GM23338 (cell line): ENCODE data around the gene NDUFAF8. TPM values are rescaled to one million over a fixed set of nuclear protein-coding genes. Genes with fewer than 3 reads are reported as not detected.
A peak's percentile ranks its signal among the peaks of the same experiment; 100 is the strongest.

ENCODE experiments used
- ATAC-seq: fragments of 200-7000 bp; cut with Tn5 transposase; 3 replicates; pipeline ENCODE4 v1.9.1; 2020
- DNase-seq: peaks from one replicate; pipeline ENCODE4 v3.0.0-alpha.2; 2015; ENCODE audit warnings: low spot score
- H2AFZ ChIP-seq: fragments of 200-600 bp; sonication (generic); 2 replicates; pipeline ENCODE4 v1.8.0; 2016; ENCODE audit warnings: antibody characterized with exemption, mild to moderate bottlenecking, moderate library complexity
- H3F3A ChIP-seq: fragments of 200-600 bp; sonication (generic); replicated peaks from 2 replicates; pipeline ENCODE4 v1.8.0; 2017; ENCODE audit warnings: antibody characterized with exemption, mixed run types, low read depth
- H3K27ac ChIP-seq: fragments of 200-600 bp; sonication (generic); 2 replicates; pipeline ENCODE4 v1.6.1; 2016; ENCODE audit warnings: low read depth
- H3K27me3 ChIP-seq: fragments of 200-600 bp; sonication (generic); 2 replicates; pipeline ENCODE4 v1.8.0; 2016; ENCODE audit warnings: mild to moderate bottlenecking, mixed run types, moderate library complexity; ENCODE audit not compliant: insufficient read depth
- H3K36me3 ChIP-seq: fragments of 200-600 bp; sonication (generic); 2 replicates; pipeline ENCODE4 v1.8.0; 2016; ENCODE audit warnings: mild to moderate bottlenecking; ENCODE audit not compliant: insufficient read depth
- H3K4me1 ChIP-seq: fragments of 200-600 bp; sonication (generic); 2 replicates; pipeline ENCODE4 v1.8.0; 2016; ENCODE audit warnings: mild to moderate bottlenecking, moderate library complexity; ENCODE audit not compliant: insufficient read depth
- H3K4me2 ChIP-seq: fragments of 200-600 bp; sonication (generic); 2 replicates; pipeline ENCODE4 v1.7.1; 2017; ENCODE audit warnings: mixed run types
- H3K4me3 ChIP-seq: fragments of 200-600 bp; sonication (generic); 2 replicates; pipeline ENCODE4 v1.6.1; 2016; ENCODE audit warnings: mixed run types
- H3K79me2 ChIP-seq: fragments of 200-600 bp; sonication (generic); replicated peaks from 2 replicates; pipeline ENCODE4 v1.8.0; 2017; ENCODE audit warnings: mild to moderate bottlenecking; ENCODE audit not compliant: insufficient read depth
- H3K9me2 ChIP-seq: fragments of 200-600 bp; sonication (generic); 2 replicates; pipeline ENCODE4 v1.8.0; 2017; ENCODE audit not compliant: insufficient read depth
- H4K20me1 ChIP-seq: fragments of 200-600 bp; sonication (generic); replicated peaks from 2 replicates; pipeline ENCODE4 v1.8.0; 2017; ENCODE audit warnings: mild to moderate bottlenecking; ENCODE audit not compliant: insufficient read depth
- H3K27ac Mint-ChIP-seq: 2 replicates; pipeline ENCODE4 v1.8.0; 2020; ENCODE audit warnings: inconsistent platforms, mild to moderate bottlenecking, moderate library complexity, mixed read lengths
- H3K27me3 Mint-ChIP-seq: 3 replicates; pipeline ENCODE4 v1.8.0; 2022; ENCODE audit warnings: low read depth, mild to moderate bottlenecking, moderate library complexity, mixed read lengths, inconsistent platforms; ENCODE audit not compliant: insufficient read depth, poor library complexity
- H3K36me3 Mint-ChIP-seq: 3 replicates; pipeline ENCODE4 v1.8.0; 2021; ENCODE audit warnings: low read depth, mild to moderate bottlenecking, inconsistent platforms, moderate library complexity, mixed read lengths
- H3K4me1 Mint-ChIP-seq: 3 replicates; pipeline ENCODE4 v1.8.0; 2020; ENCODE audit warnings: mild to moderate bottlenecking, inconsistent platforms, mixed read lengths
- H3K4me3 Mint-ChIP-seq: 3 replicates; pipeline ENCODE4 v1.8.0; 2021; ENCODE audit warnings: moderate library complexity, mild to moderate bottlenecking, inconsistent platforms, mixed read lengths
- H3K9me3 Mint-ChIP-seq: 3 replicates; pipeline ENCODE4 v1.8.0; 2020; ENCODE audit warnings: moderate library complexity, mild to moderate bottlenecking, inconsistent platforms, mixed read lengths
- CREB1 ChIP-seq: fragments of 250-450 bp; sonication (Bioruptor Pico); IDR thresholded peaks from 2 replicates; pipeline ENCODE4 v1.5.0; 2020; ENCODE audit warnings: low read depth, mild to moderate bottlenecking, moderate library complexity
- CTCF ChIP-seq, 2 experiments: fragments of 200-600 bp in 1 of 2; sonication (generic) in 1 of 2; conservative IDR thresholded peaks; 2 replicates each; pipeline versions ENCODE4 v1.5.1 to v1.6.1; 2016 to 2017; ENCODE audit warnings: antibody characterized with exemption in 2 of 2, low read depth in 2 of 2, mild to moderate bottlenecking in 2 of 2, moderate library complexity in 1 of 2
- ETS1 ChIP-seq: IDR thresholded peaks from 2 replicates; pipeline ENCODE4 v1.6.1; 2016; ENCODE audit warnings: antibody characterized with exemption
- EZH2 ChIP-seq: fragments of 200-600 bp; sonication (generic); IDR thresholded peaks from one replicate; pipeline ENCODE4 v1.8.0; 2017; ENCODE audit warnings: antibody characterized with exemption, mild to moderate bottlenecking, low read depth; ENCODE audit not compliant: unreplicated experiment
- EZH2phosphoT487 ChIP-seq: fragments of 200-600 bp; sonication (generic); IDR thresholded peaks from one replicate; pipeline ENCODE4 v1.8.1; 2018; ENCODE audit warnings: antibody characterized with exemption; ENCODE audit not compliant: unreplicated experiment
- JUNB ChIP-seq: IDR thresholded peaks from one replicate; pipeline ENCODE4 v1.6.1; 2016; ENCODE audit warnings: antibody characterized with exemption; ENCODE audit not compliant: unreplicated experiment
- NANOG ChIP-seq: IDR thresholded peaks from 2 replicates; pipeline ENCODE4 v1.6.1; 2016; ENCODE audit warnings: antibody characterized with exemption, borderline replicate concordance
- POLR2AphosphoS5 ChIP-seq: IDR thresholded peaks from 2 replicates; pipeline ENCODE4 v1.6.1; 2016; ENCODE audit warnings: antibody characterized with exemption, low read depth
- REST ChIP-seq: IDR thresholded peaks from one replicate; pipeline ENCODE4 v1.6.1; 2018; ENCODE audit warnings: antibody characterized with exemption; ENCODE audit not compliant: unreplicated experiment
- STAT1 ChIP-seq: IDR thresholded peaks from one replicate; pipeline ENCODE4 v1.6.1; 2016; ENCODE audit warnings: antibody characterized with exemption; ENCODE audit not compliant: unreplicated experiment
- ZNF114 ChIP-seq: fragments of 250-450 bp; sonication (Bioruptor Pico); IDR thresholded peaks from 2 replicates; pipeline ENCODE4 v1.5.0; 2020; ENCODE audit warnings: mild to moderate bottlenecking, moderate library complexity
- ZNF331 ChIP-seq: fragments of 250-450 bp; sonication (Bioruptor Pico); IDR thresholded peaks from 2 replicates; pipeline ENCODE4 v1.5.0; 2020; ENCODE audit warnings: low read depth, mild to moderate bottlenecking, moderate library complexity
- ZNF462 ChIP-seq: fragments of 250-450 bp; sonication (Bioruptor Pico); IDR thresholded peaks from 2 replicates; pipeline ENCODE4 v1.5.0; 2020; ENCODE audit warnings: mild to moderate bottlenecking, moderate library complexity
- polyA plus RNA-seq: library from polyadenylated mRNA; unstranded; fragments of >200 nt; fragmentation: Nextera tagmentation; extraction: Ambion mirVana; gene quantifications from 2 replicates; pipeline ENCODE4 v1.2.1, GENCODE V29; 2016
- total RNA-seq: library from RNA; depleted of rRNA; stranded (reverse); fragments of >200 nt; shearing (Covaris generic); gene quantifications from 2 replicates; pipeline ENCODE4 v1.2.3, GENCODE V29; 2014

The NDUFAF8 gene
- total and polyA plus RNA-seq, 2 experiments from 2014 or later, result 21.5 to 156 TPM

- H3K27me3 ChIP-seq, result 0 out of 2 replicates have a peak, but pooled peaks cover 3% of the 10 kb centered on the region
- TF ChIP-seq EZH2 (no peak), ZNF331 (CRISPR knock-in tag) (no peak), POLR2AphosphoS5 (no peak), REST (no peak), EZH2phosphoT487 (no peak), ZNF462 (no peak), CTCF (conservative IDR thresholded peaks at IDR 0.05; ENCODE audit: low read depth in 2 of 2) (no peak), NANOG (no peak), ETS1 (no peak), STAT1 (no peak), CREB1 (CRISPR knock-in tag) (no peak), JUNB (no peak), ZNF114 (CRISPR knock-in tag) (no peak)
- Mint-ChIP-seq H3K9me3 (no peaks in the 10 kb centered on the region; the same call in 2 of the 3 replicates), H3K36me3 (no peaks in the 10 kb centered on the region; the same call in 1 of the 3 replicates), H3K4me1 (peaks cover 15% of the 10 kb centered on the region), H3K27me3 (peaks cover 4% of the 10 kb centered on the region), H3K4me3 (peak overlapping the region; percentile 76), H3K27ac (no peak overlapping the region)
- H2AFZ ChIP-seq, result 0 out of 2 replicates have a peak overlapping the region, but pooled peaks have one; percentile 43
- DNase-seq, result no peak
- H3K79me2 ChIP-seq, result peaks cover 21% of the 10 kb centered on the region; the same call in 1 of the 2 replicates
- H3F3A ChIP-seq, result no peaks in the 10 kb centered on the region
- H3K4me3 ChIP-seq, result peak overlapping the region; percentile 93
- no peaks in the 10 kb centered on the region for H3K36me3 ChIP-seq
- no peaks in the 10 kb centered on the region; the same call in 1 of the 2 replicates for H4K20me1 ChIP-seq
- H3K9me2 ChIP-seq, result no peaks in the 10 kb centered on the region
- H3K4me1 ChIP-seq, result peaks cover 14% of the 10 kb centered on the region
- H3K4me2 ChIP-seq, result peak overlapping the region; percentile 89
- ATAC-seq, result peak; percentile 13
- no peak overlapping the region for H3K27ac ChIP-seq
Observed at GRCh38 chr17:81222620-81222905, 16.6 kb upstream of the NDUFAF8 start.
